Psoas muscle (tissue), 8 donors: ENCODE measurements around the gene PARVB. TPM values are rescaled to one million over a fixed set of nuclear protein-coding genes. Genes with fewer than 3 reads are reported as not detected.

Experiments
- ATAC-seq, 4 donors: fragments of 200-7000 bp; cut with Tn5 transposase; one replicate each; pipeline ENCODE4 v1.9.1; 2020; ENCODE audit warnings: moderate library complexity in 3 of 4, mild to moderate bottlenecking in 2 of 4
- DNase-seq, 2 donors: peaks; one replicate each; pipeline ENCODE4 v3.0.0-alpha.2; 2020
- H3K27ac ChIP-seq: fragments of 200-600 bp; one replicate; pipeline ENCODE4 v1.8.0; 2022
- H3K27me3 ChIP-seq, 3 donors: fragments of 200-600 bp in 1 of 3; one replicate each; pipeline versions ENCODE4 v1.6.1 to v1.8.0; 2013 to 2022; ENCODE audit warnings: low read length in 2 of 3, mild to moderate bottlenecking in 2 of 3, moderate library complexity in 1 of 3; ENCODE audit not compliant: insufficient read depth in 3 of 3
- H3K36me3 ChIP-seq, 2 donors: fragments of 200-600 bp in 1 of 2; one replicate each; pipeline versions ENCODE4 v1.6.1 to v1.8.0; 2013 to 2022; ENCODE audit warnings: low read depth in 1 of 2, mild to moderate bottlenecking in 1 of 2, moderate library complexity in 1 of 2; ENCODE audit not compliant: insufficient read depth in 1 of 2
- H3K4me1 ChIP-seq: fragments of 200-600 bp; one replicate; pipeline ENCODE4 v1.8.0; 2022
- H3K4me3 ChIP-seq: fragments of 200-600 bp; one replicate; pipeline ENCODE4 v1.8.0; 2022; ENCODE audit warnings: mild to moderate bottlenecking
- H3K9me3 ChIP-seq: fragments of 200-600 bp; one replicate; pipeline ENCODE4 v1.8.0; 2022
- CTCF ChIP-seq: fragments of 200-600 bp; IDR thresholded peaks from one replicate; pipeline ENCODE4 v1.8.0; 2022; ENCODE audit warnings: antibody characterized with exemption
- WGBS, 3 donors: extraction: QIAGEN DNeasy Blood & Tissue Kit; methylation state at CpG; one replicate each; pipeline versions ENCODE4 v1.1.6 to v1.1.7; 2013; 5-methylcytosine and 5-hydroxymethylcytosine counted together
- intact Hi-C, 2 donors: fragments of 100-400 bp; cut with DNase I; formaldehyde crosslinking; loops; one replicate each; pipeline versions ENCODE4 v1.11.0 to v1.14.2; 2022
- polyA plus RNA-seq, 3 donors: library from polyadenylated mRNA; stranded (reverse); fragments of 200-250 nt; gene quantifications; one replicate each; pipeline ENCODE4 v1.2.3, GENCODE V29; 2013
- total RNA-seq, 4 donors: library from RNA; stranded (reverse); fragmentation: NEBNext Ultra II Directional in 2 of 4; extraction: Animal tissue kit (Norgen Biotek cat#: 25700) in 2 of 4; gene quantifications; one replicate each; pipeline versions ENCODE4 v1.2.1 to v1.2.4, GENCODE V29; 2021 to 2023
- donor health status: healthy with polysubstance abuse.
- donor health status: DM: no; HTN: no; CAD: no; lungs with moderate emphysema.
- donor health status: Bipolar disorder and iron deficiency.
- donor health status: healthy.
- donor health status: DM: yes; HTN: yes; CAD: no.
- donor health status: DM: no; HTN: no; CAD: no.
- donor health status: DM: no; HTN: no; CAD: no.
- donor health status: DM: yes; HTN: yes; CAD: no.

PARVB gene
- total and polyA plus RNA-seq, 7 donors = 84.5 to 172 (median 103) TPM

DNA sequence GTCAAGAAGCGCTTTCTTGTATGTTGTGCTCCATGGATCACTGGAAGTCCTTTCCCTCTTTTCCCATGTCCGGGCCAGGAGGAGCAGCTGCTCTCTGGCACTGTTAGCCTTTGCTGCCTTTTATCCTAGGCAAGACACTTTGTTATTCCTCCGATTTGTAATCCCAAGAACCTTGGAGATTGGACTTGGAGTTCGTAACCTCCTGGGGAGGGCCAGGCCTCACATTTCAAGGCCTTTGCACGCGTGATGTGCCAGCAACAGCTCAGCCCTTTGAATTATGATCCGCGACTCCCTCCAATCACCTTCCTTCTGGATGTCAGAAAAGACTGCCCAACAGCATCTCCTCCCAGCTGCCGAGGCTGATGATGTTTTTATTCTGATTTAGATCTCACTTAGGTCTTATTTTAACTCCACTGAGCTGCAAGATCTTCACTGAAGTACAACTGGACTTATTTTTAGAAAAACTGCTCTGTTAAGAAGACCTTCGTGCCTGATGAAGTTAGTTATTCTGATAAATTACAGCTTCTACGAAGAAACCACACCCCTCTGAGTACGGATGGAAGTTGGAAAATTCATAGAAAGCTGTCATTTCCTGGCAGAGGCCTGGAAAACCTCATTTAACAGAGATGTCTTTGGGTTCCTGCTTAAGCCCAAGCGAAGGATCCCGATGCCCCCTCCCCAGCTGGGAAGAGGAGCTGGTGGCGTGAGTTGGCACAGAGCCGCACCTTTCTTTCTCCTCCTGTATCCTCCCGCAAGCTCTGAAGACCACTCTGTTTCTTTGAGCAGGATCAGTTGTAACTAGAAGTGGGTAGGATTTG, 62.4 kb downstream of the PARVB start:
- DNase-seq (peak; percentile 59 to 86), ATAC-seq (peak; percentile 41 to 73 (median 66))
- H3K36me3 ChIP-seq = peaks cover 0 to 8% of the 10 kb centered on the region in 2 donors
- no peak for TF ChIP-seq CTCF
- peak overlapping the region; percentile 94 for H3K27ac ChIP-seq
- no peaks in the 10 kb centered on the region for H3K27me3 ChIP-seq
- intact Hi-C loops = loop anchor here in 1 of 2 donors (10.0 kb wide), 1 partner anchor 538 kb away; no protein-coding TSS in a partner anchor
- peak overlapping the region; percentile 23 for H3K4me3 ChIP-seq
- WGBS, 3 donors = 21 to 34% (median 24%) methylated on average over 17 of the region's 17 CpGs
- peaks cover 48% of the 10 kb centered on the region for H3K4me1 ChIP-seq
- no peaks in the 10 kb centered on the region for H3K9me3 ChIP-seq

DNA sequence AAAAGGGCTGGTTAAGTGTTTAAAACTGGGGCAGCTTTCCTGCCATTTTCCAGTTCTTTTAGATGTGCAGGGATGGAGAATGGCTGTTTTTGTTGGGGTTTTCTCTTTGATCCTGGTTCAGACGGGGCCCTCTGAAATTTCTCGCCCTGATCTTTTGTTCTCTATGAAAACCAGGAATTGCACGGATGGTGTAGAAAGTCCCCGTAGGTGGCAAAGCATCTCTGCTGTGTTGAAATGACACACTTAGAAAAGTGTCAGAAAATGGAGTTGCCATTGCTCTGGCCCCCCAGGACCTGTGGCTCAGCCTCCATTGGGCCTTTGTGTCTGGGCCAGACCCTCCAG, 63.0 kb downstream of the PARVB start:
- no peak for TF ChIP-seq CTCF
- H3K4me3 ChIP-seq = peak overlapping the region; percentile 23
- intact Hi-C loops = loop anchor here in 1 of 2 donors (10.0 kb wide), 1 partner anchor 538 kb away; no protein-coding TSS in a partner anchor

DNA sequence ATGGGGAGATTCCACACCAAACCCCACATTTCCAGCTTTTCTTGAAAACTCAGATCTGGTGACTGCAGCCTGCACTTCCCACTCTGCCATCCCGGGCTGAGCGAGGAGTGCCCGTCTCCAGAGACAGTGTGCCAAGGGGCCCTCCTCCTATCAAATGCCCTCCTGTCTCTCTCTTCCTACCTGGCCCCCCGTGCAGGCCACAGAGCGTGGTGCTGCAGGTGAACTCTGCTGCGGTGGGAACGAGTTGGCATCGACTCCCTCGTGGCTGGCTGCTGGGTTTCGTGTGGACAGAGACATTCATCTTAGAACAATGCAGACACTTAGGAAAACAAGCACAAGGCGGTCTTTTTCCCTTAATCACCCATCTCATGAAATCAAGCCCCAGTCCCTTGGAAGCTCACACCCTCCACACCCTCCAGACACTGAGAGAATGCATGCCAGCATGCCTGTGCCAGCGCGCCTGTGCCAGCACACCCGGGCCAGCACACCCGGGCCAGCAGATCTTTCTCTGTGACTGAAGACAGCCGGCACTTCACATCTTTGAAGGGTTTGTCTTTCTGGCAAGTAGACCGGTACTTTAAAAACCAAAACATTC, 65.0 kb downstream of the PARVB start:
- peak overlapping the region; percentile 94 for H3K27ac ChIP-seq
- 24 to 40% (median 34%) methylated on average over 17 of the region's 17 CpGs for WGBS, 3 donors

More for the DNA sequence above, 63.0 kb downstream of the PARVB start:
- Histone ChIP-seq H3K27me3 (no peaks in the 10 kb centered on the region), H3K9me3 (no peaks in the 10 kb centered on the region), H3K4me1 (peaks cover 46% of the 10 kb centered on the region), H3K27ac (peak overlapping the region; percentile 94), H3K36me3 (peaks cover 0 to 8% of the 10 kb centered on the region in 2 donors)
- DNase-seq (no peak), ATAC-seq (no peak)
- 58 to 91% (median 72%) methylated on average over 4 of the region's 4 CpGs for WGBS, 3 donors

More for the DNA sequence above, 65.0 kb downstream of the PARVB start:
- Histone ChIP-seq H3K4me3 (no peak overlapping the region), H3K4me1 (peaks cover 46% of the 10 kb centered on the region), H3K36me3 (peaks cover 0 to 9% of the 10 kb centered on the region in 2 donors), H3K9me3 (no peaks in the 10 kb centered on the region), H3K27me3 (no peaks in the 10 kb centered on the region)
- ATAC-seq (peak; percentile 59 to 71 (median 67)), DNase-seq (peak; percentile 57 to 90)
- intact Hi-C loops = loop anchor here (2.0 to 10.0 kb wide), 2 partner anchors 94 to 536 kb away; no protein-coding TSS in a partner anchor
- TF ChIP-seq CTCF = no peak
